Loucy (cell line): ENCODE data around the gene PABPC1L.

Experiments used
- CTCF ChIP-seq: fragments of 200-600 bp; sonication (generic); conservative IDR thresholded peaks from 2 replicates; pipeline ENCODE4 v1.5.1; 2014; ENCODE audit warnings: mild to moderate bottlenecking, antibody characterized with exemption, low read length
- EZH2phosphoT487 ChIP-seq: fragments of 200-600 bp; IDR thresholded peaks from 2 replicates; pipeline ENCODE4 v1.6.1; 2018; ENCODE audit warnings: antibody characterized with exemption, mild to moderate bottlenecking, moderate library complexity, borderline replicate concordance

GRCh38 chr20:44932916-44933315 lies 23.1 kb downstream of the PABPC1L start:
- no peak for TF ChIP-seq CTCF
- TF ChIP-seq EZH2phosphoT487, result no peak
